Measurements from ENCODE around the gene CDK5RAP1. TPM values are rescaled to one million over a fixed set of nuclear protein-coding genes. Genes with fewer than 3 reads are reported as not detected.

Gene CDK5RAP1
- total and polyA plus RNA-seq, 10 donors: 21.3 to 93.0 (median 33.7) TPM

GRCh38 chr20:33339515-33340058, 61.7 kb downstream of the CDK5RAP1 start:
- WGBS, 5 donors: 54 to 62% (median 58%) methylated on average over 7 to 8 of the region's 8 CpGs
- TF ChIP-seq, protein P1, sequence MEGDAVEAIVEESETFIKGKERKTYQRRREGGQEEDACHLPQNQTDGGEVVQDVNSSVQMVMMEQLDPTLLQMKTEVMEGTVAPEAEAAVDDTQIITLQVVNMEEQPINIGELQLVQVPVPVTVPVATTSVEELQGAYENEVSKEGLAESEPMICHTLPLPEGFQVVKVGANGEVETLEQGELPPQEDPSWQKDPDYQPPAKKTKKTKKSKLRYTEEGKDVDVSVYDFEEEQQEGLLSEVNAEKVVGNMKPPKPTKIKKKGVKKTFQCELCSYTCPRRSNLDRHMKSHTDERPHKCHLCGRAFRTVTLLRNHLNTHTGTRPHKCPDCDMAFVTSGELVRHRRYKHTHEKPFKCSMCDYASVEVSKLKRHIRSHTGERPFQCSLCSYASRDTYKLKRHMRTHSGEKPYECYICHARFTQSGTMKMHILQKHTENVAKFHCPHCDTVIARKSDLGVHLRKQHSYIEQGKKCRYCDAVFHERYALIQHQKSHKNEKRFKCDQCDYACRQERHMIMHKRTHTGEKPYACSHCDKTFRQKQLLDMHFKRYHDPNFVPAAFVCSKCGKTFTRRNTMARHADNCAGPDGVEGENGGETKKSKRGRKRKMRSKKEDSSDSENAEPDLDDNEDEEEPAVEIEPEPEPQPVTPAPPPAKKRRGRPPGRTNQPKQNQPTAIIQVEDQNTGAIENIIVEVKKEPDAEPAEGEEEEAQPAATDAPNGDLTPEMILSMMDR (IDR thresholded peaks at IDR 0.05 in 8 of 11, conservative IDR thresholded peaks at IDR 0.05 in 3 of 11): no peak
- TF ChIP-seq POLR2AphosphoS5 (IDR thresholded peaks at IDR 0.05): peak in 2 of 3 donors; percentile 66 to 78
- no peak for DNase-seq
- Histone ChIP-seq H3K27ac (no peak overlapping the region), H3K9me3 (no peaks in the 10 kb centered on the region), H3K4me1 (peaks cover 0 to 6% (median 0%) of the 10 kb centered on the region in 6 donors), H3K4me3 (no peak overlapping the region), H3K36me3 (no peaks in the 10 kb centered on the region), H3K27me3 (replicated peaks in 1 of 7) (peaks cover 0 to 15% (median 0%) of the 10 kb centered on the region in 7 donors)
- intact Hi-C loops (cut with DNase I; ENCODE audit: low total_unique reads): no loop called here

DNA sequence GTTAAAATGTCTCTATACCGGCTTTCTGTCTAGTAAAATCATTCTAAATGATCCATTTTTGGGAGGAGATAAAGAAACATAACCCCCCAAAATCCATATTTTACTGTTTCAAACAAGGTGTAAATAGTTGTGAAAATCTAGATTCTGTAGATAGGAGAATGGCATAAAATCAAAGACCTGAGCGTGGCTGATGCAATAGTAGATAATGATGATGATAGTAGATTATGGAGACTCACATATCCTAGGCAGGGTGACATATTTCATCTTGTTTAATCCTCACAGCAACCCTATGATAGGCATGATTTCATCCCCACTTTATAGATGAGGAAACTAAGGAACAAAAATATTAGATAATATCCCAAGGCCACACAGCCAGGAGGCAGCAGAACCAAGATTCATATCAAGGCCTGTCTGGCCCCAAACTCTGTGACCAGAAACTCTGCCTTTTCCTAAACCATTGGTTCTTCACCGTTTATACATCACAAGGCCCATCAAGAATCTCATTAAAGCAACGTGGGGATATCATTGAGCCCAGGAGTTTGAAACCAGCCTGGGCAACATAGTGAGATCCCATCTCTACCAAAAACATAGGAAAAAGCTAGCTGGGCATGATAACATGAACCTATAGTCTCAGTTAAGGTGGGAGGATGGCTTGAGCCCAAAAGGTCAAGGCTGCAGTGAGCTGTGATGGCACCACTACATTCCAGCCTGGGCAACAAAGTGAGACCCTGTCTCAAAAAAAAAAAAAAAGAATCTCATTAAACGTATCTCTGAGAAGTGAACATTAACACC, 62.7 kb downstream of the CDK5RAP1 start:
- Histone ChIP-seq H3K4me3 (no peak overlapping the region), H3K27ac (no peak overlapping the region), H3K27me3 (replicated peaks in 1 of 7) (peaks cover 0 to 6% (median 0%) of the 10 kb centered on the region in 7 donors), H3K4me1 (peaks cover 0 to 6% (median 0%) of the 10 kb centered on the region in 6 donors), H3K9me3 (no peaks in the 10 kb centered on the region), H3K36me3 (no peaks in the 10 kb centered on the region)
- TF ChIP-seq POLR2A (IDR thresholded peaks at IDR 0.05) (no peak), POLR2AphosphoS5 (IDR thresholded peaks at IDR 0.05) (no peak)
- TF ChIP-seq, protein P1 (IDR thresholded peaks at IDR 0.05 in 8 of 11, conservative IDR thresholded peaks at IDR 0.05 in 3 of 11): no peak
- WGBS, 5 donors: 74 to 88% (median 82%) methylated on average over 5 of the region's 5 CpGs
- intact Hi-C loops (cut with DNase I; ENCODE audit: low total_unique reads): no loop called here
- no peak for DNase-seq

GRCh38 chr20:33337531-33338165, 63.7 kb downstream of the CDK5RAP1 start:
- Histone ChIP-seq H3K27ac (no peak overlapping the region), H3K27me3 (replicated peaks in 1 of 7) (peaks cover 0 to 15% (median 0%) of the 10 kb centered on the region in 7 donors), H3K4me3 (no peak overlapping the region), H3K36me3 (no peaks in the 10 kb centered on the region), H3K4me1 (peaks cover 0 to 6% (median 0%) of the 10 kb centered on the region in 6 donors), H3K9me3 (no peaks in the 10 kb centered on the region)
- WGBS, 5 donors: 53 to 72% (median 58%) methylated on average over 6 of the region's 6 CpGs
- TF ChIP-seq POLR2A (IDR thresholded peaks at IDR 0.05): no peak
- TF ChIP-seq POLR2AphosphoS5 (IDR thresholded peaks at IDR 0.05): no peak
- TF ChIP-seq, protein P1 (IDR thresholded peaks at IDR 0.05 in 8 of 11, conservative IDR thresholded peaks at IDR 0.05 in 3 of 11): no peak
- intact Hi-C loops (cut with DNase I; ENCODE audit: low total_unique reads): no loop called here
- DNase-seq: no peak

DNA sequence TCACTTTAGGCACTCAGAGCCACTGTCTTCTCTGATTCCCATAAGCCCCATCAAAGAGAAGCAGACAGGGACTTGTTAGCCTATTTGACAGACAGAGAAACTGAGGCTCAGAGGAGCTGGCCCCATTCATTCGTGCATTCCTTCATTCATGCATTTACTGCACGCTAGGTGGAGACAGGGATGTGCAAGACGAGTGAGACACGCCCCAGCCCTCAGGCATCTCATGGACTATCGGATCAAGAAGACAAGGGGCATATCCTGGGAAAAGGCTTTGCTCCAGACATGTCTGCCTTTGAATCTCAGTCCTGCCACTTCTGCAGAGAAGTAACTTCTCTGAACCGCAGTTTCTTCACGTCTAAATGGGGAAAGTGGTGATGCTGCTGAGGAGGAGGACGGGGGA, 64.2 kb downstream of the CDK5RAP1 start:
- no peak for DNase-seq
- no peaks in the 10 kb centered on the region for H3K36me3 ChIP-seq

More for the DNA sequence above, 64.2 kb downstream of the CDK5RAP1 start:
- H3K4me3 ChIP-seq: no peak overlapping the region
- H3K9me3 ChIP-seq: no peaks in the 10 kb centered on the region
- 69 to 78% (median 78%) methylated on average over 7 to 8 of the region's 8 CpGs for WGBS, 5 donors
- no peak for TF ChIP-seq POLR2A (IDR thresholded peaks at IDR 0.05)
- TF ChIP-seq POLR2AphosphoS5 (IDR thresholded peaks at IDR 0.05): no peak
- TF ChIP-seq, protein P1 (IDR thresholded peaks at IDR 0.05 in 8 of 11, conservative IDR thresholded peaks at IDR 0.05 in 3 of 11): no peak
- H3K4me1 ChIP-seq: peaks cover 0 to 6% (median 0%) of the 10 kb centered on the region in 6 donors
- intact Hi-C loops (cut with DNase I; ENCODE audit: low total_unique reads): no loop called here
- peaks cover 0 to 19% (median 0%) of the 10 kb centered on the region in 7 donors for H3K27me3 ChIP-seq (replicated peaks in 1 of 7)
- no peak overlapping the region for H3K27ac ChIP-seq

Measured in spleen (tissue), 11 donors.